Measurements from ENCODE around the gene TNFRSF8.

The TNFRSF8 gene

GRCh38 chr1:12037486-12038355 lies 25.4 kb upstream of the TNFRSF8 start:
- TF ChIP-seq FOXP2 (optimal IDR thresholded peaks at IDR 0.05; ENCODE audit: borderline replicate concordance, extremely low read depth, extremely low read length, insufficient read depth) (no peak), POLR2AphosphoS5 (IDR thresholded peaks at IDR 0.05; ENCODE audit: low read depth, low read length) (no peak), REST (IDR thresholded peaks at IDR 0.05; ENCODE audit: insufficient read depth in 1 of 2, low read depth in 2 of 2, low read length in 2 of 2) (no peak), SIN3A (IDR thresholded peaks at IDR 0.05; ENCODE audit: borderline replicate concordance, insufficient read depth, low read length) (no peak), TAF1 (IDR thresholded peaks at IDR 0.05; ENCODE audit: borderline replicate concordance, insufficient read depth, low read length) (no peak)

- TF ChIP-seq REST (IDR thresholded peaks at IDR 0.05; ENCODE audit: insufficient read depth in 1 of 2, low read depth in 2 of 2, low read length in 2 of 2), result no peak
- TF ChIP-seq SIN3A (IDR thresholded peaks at IDR 0.05; ENCODE audit: borderline replicate concordance, insufficient read depth, low read length), result no peak
- TF ChIP-seq FOXP2 (optimal IDR thresholded peaks at IDR 0.05; ENCODE audit: borderline replicate concordance, extremely low read depth, extremely low read length, insufficient read depth), result no peak
- no peak for TF ChIP-seq TAF1 (IDR thresholded peaks at IDR 0.05; ENCODE audit: borderline replicate concordance, insufficient read depth, low read length)
- TF ChIP-seq POLR2AphosphoS5 (IDR thresholded peaks at IDR 0.05; ENCODE audit: low read depth, low read length), result no peak
Measured at GRCh38 chr1:12038356-12039163, 24.5 kb upstream of the TNFRSF8 start.

- TF ChIP-seq TAF1 (IDR thresholded peaks at IDR 0.05; ENCODE audit: borderline replicate concordance, insufficient read depth, low read length) (no peak), POLR2AphosphoS5 (IDR thresholded peaks at IDR 0.05; ENCODE audit: low read depth, low read length) (no peak), REST (IDR thresholded peaks at IDR 0.05; ENCODE audit: insufficient read depth in 1 of 2, low read depth in 2 of 2, low read length in 2 of 2) (no peak), SIN3A (IDR thresholded peaks at IDR 0.05; ENCODE audit: borderline replicate concordance, insufficient read depth, low read length) (no peak), FOXP2 (optimal IDR thresholded peaks at IDR 0.05; ENCODE audit: borderline replicate concordance, extremely low read depth, extremely low read length, insufficient read depth) (no peak)
Measured at GRCh38 chr1:12039164-12039525, 24.0 kb upstream of the TNFRSF8 start.

GRCh38 chr1:12040457-12041051 lies 22.5 kb upstream of the TNFRSF8 start:
- TF ChIP-seq FOXP2 (optimal IDR thresholded peaks at IDR 0.05; ENCODE audit: borderline replicate concordance, extremely low read depth, extremely low read length, insufficient read depth) (no peak), TAF1 (IDR thresholded peaks at IDR 0.05; ENCODE audit: borderline replicate concordance, insufficient read depth, low read length) (no peak), POLR2AphosphoS5 (IDR thresholded peaks at IDR 0.05; ENCODE audit: low read depth, low read length) (no peak), SIN3A (IDR thresholded peaks at IDR 0.05; ENCODE audit: borderline replicate concordance, insufficient read depth, low read length) (no peak), REST (IDR thresholded peaks at IDR 0.05; ENCODE audit: insufficient read depth in 1 of 2, low read depth in 2 of 2, low read length in 2 of 2) (no peak)
